ENCODE data around the gene SEPTIN10. TPM values are rescaled to one million over a fixed set of nuclear protein-coding genes. Genes with fewer than 3 reads are reported as not detected.

The SEPTIN10 gene
- total and polyA plus RNA-seq, 2 of the 8 experiments (the other 6 are each of a cell fraction or from before 2014, with no cell fraction given), result 23.7 to 101 TPM

DNA sequence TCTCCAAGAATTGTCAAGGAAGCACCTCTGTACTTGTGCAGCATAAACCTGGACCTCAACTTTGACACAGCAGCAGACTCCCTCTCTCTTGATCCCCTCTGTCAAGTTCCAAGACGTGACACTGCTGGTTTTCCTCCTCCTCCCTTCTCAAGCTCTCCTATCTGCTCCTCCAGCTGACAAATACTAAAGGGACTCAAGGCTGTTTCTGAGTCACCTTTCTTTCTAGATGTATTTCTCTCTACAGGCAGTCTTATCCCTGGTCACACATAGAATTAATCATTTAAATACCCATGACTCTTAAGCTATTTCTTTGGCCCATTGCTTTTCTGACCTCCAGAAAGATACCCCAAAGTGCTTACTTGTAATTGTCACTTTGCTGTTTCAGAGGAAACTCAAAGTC lies 53.5 kb downstream of the SEPTIN10 start:
- FAIRE-seq, result no peak
- CTCF ChIA-PET (ENCODE audit: partially characterized antibody), result interaction anchor here (1.1 to 7.0 kb wide), 3 partner anchors 13 to 155 kb away, joined by 3 to 50 read pairs (median 4); no protein-coding TSS in a partner anchor

More for the DNA sequence above, 53.5 kb downstream of the SEPTIN10 start:
- no peak overlapping the region for H3K4me2 ChIP-seq (ENCODE audit: insufficient read depth in 1 of 2, low read depth in 2 of 2, low read length in 2 of 2)
- POLR2A ChIA-PET (ENCODE audit: partially characterized antibody), result interaction anchor here (0.6 to 1.4 kb wide), 2 partner anchors 9 to 17 kb away, joined by 3 to 4 read pairs; no protein-coding TSS in a partner anchor
- H3K79me1 ChIP-seq (ENCODE audit: low read depth, low read length), result no peaks in the 10 kb centered on the region
- no peak overlapping the region for H4K91ac ChIP-seq (replicated peaks; ENCODE audit: insufficient read length, low read length)
- peaks cover 0 to 19% (median 2%) of the 10 kb centered on the region in 4 experiments; a peak in 4 of 8 replicates for H3K36me3 ChIP-seq (ENCODE audit: control insufficient read depth in 2 of 4, insufficient read depth in 4 of 4, low read length in 3 of 4)
- H2AK5ac ChIP-seq (ENCODE audit: low read depth, low read length), result no peak overlapping the region
- H2BK12ac ChIP-seq (ENCODE audit: low read depth, low read length), result no peak overlapping the region
- TF ChIP-seq GABPA (IDR thresholded peaks at IDR 0.05; ENCODE audit: borderline replicate concordance, insufficient read depth, low read length) (no peak), CBX8 (IDR thresholded peaks at IDR 0.05; ENCODE audit: borderline replicate concordance, low read depth, low read length) (no peak), KDM4A (IDR thresholded peaks at IDR 0.05; ENCODE audit: low read depth, low read length, severe bottlenecking) (no peak), TAF7 (optimal IDR thresholded peaks at IDR 0.05; ENCODE audit: borderline replicate concordance, low read depth, low read length) (no peak), NANOG (IDR thresholded peaks at IDR 0.05; ENCODE audit: insufficient read depth, low read depth, low read length, poor library complexity, severe bottlenecking) (no peak)
- TF ChIP-seq, protein P1, sequence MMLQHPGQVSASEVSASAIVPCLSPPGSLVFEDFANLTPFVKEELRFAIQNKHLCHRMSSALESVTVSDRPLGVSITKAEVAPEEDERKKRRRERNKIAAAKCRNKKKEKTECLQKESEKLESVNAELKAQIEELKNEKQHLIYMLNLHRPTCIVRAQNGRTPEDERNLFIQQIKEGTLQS (IDR thresholded peaks at IDR 0.05; ENCODE audit: insufficient read depth, low read depth, low read length), result no peak
- H3K23ac ChIP-seq (ENCODE audit: insufficient read length), result no peak overlapping the region
- no peak overlapping the region for H2BK5ac ChIP-seq (ENCODE audit: low read depth, low read length)
- no peak overlapping the region for H3K56ac ChIP-seq (replicated peaks; ENCODE audit: insufficient read length, low read depth, low read length)
- WGBS, 2 experiments (ENCODE audit: extremely low coverage in 1 of 2, insufficient coverage in 1 of 2, insufficient read length in 1 of 2, insufficient replicate concordance in 2 of 2, low coverage in 1 of 2, low lambda C conversion rate in 2 of 2, missing lambda C conversion rate in 1 of 2), result 79% methylated on average over 1 of the region's 1 CpG; no CpG with 5 or more reads in 1 of the 2 experiments
- no peaks in the 10 kb centered on the region for H3K9me3 ChIP-seq (ENCODE audit: insufficient read depth in 2 of 2, low read depth in 1 of 2, low read length in 1 of 2)
- H3K9ac ChIP-seq (replicated peaks in 1 of 4; ENCODE audit: extremely low read depth in 1 of 4, low read depth in 3 of 4, low read length in 3 of 4), result no peak overlapping the region
- H2AFZ ChIP-seq (ENCODE audit: low read length), result no peak overlapping the region
- DNase-seq (ENCODE audit: low read depth in 1 of 2, low spot score in 2 of 2), result no peak
- H4K20me1 ChIP-seq (replicated peaks in 1 of 2; ENCODE audit: control insufficient read depth in 1 of 2, insufficient read depth in 2 of 2, low read length in 2 of 2), result no peaks in the 10 kb centered on the region
- no peak overlapping the region for H2BK120ac ChIP-seq (replicated peaks; ENCODE audit: low read depth, low read length)
- H3K4me1 ChIP-seq (replicated peaks in 1 of 4; ENCODE audit: control insufficient read depth in 3 of 4, insufficient read depth in 4 of 4, low read length in 3 of 4), result no peaks in the 10 kb centered on the region
- H3K4ac ChIP-seq (replicated peaks; ENCODE audit: insufficient read length, low read depth, low read length), result no peak overlapping the region
- H3K4me3 ChIP-seq (ENCODE audit: extremely low read depth in 1 of 4, insufficient read depth in 2 of 4, low read depth in 3 of 4, low read length in 4 of 4), result no peak overlapping the region
- H3K18ac ChIP-seq (ENCODE audit: extremely low read depth, low read length), result no peak overlapping the region
- no peak overlapping the region for H4K5ac ChIP-seq (ENCODE audit: insufficient read length, low read depth, low read length)
- no peak overlapping the region for H2BK15ac ChIP-seq (ENCODE audit: low read length)
- H3K23me2 ChIP-seq (ENCODE audit: low read depth, low read length), result no peaks in the 10 kb centered on the region
- H3K79me2 ChIP-seq (ENCODE audit: control insufficient read depth in 1 of 2, insufficient read depth in 2 of 2, low read length in 2 of 2), result no peaks in the 10 kb centered on the region
- H4K8ac ChIP-seq (ENCODE audit: extremely low read depth, insufficient read depth, low read length), result no peak overlapping the region
- H3K14ac ChIP-seq (ENCODE audit: insufficient read length), result no peak overlapping the region
- no peak overlapping the region for H2BK20ac ChIP-seq (ENCODE audit: low read length)
- H3K27ac ChIP-seq (ENCODE audit: low read depth, low read length), result no peak overlapping the region
- H3K27me3 ChIP-seq (replicated peaks in 1 of 4; ENCODE audit: control insufficient read depth in 3 of 4, extremely low read depth in 1 of 4, insufficient read depth in 3 of 4, low read length in 3 of 4), result peaks cover 0 to 1% (median 0%) of the 10 kb centered on the region in 4 experiments; a peak in 1 of 7 replicates

All from H1 (cell line).